Nephron (organoid): ENCODE measurements around the gene ANXA5.

ENCODE experiments used
- H3K27ac Mint-ChIP-seq, 3 experiments: 2 replicates each; pipeline ENCODE4 v1.8.0; 2020; ENCODE audit warnings: mixed read lengths in 3 of 3, mild to moderate bottlenecking in 2 of 3, moderate library complexity in 1 of 3
- H3K27me3 Mint-ChIP-seq: 2 replicates; pipeline ENCODE4 v1.8.0; 2021; ENCODE audit warnings: low read depth, mild to moderate bottlenecking, moderate library complexity, mixed read lengths
- H3K36me3 Mint-ChIP-seq: 2 replicates; pipeline ENCODE4 v1.8.0; 2020; ENCODE audit warnings: low read depth, mixed read lengths
- H3K4me1 Mint-ChIP-seq: 2 replicates; pipeline ENCODE4 v1.8.0; 2020; ENCODE audit warnings: mixed read lengths
- H3K4me3 Mint-ChIP-seq, 3 experiments: 2 replicates each; pipeline ENCODE4 v1.8.0; 2020; ENCODE audit warnings: mild to moderate bottlenecking in 3 of 3, mixed read lengths in 3 of 3, moderate library complexity in 2 of 3
- H3K9me3 Mint-ChIP-seq: 2 replicates; pipeline ENCODE4 v1.8.0; 2020; ENCODE audit warnings: mixed read lengths
- TF ChIP-seq, protein P1 (sequence below), 3 experiments: fragments of 200-600 bp; sonication (generic); IDR thresholded peaks; one replicate each; pipeline ENCODE4 v1.5.0; 2021; ENCODE audit warnings: antibody characterized with exemption in 3 of 3; ENCODE audit not compliant: unreplicated experiment in 3 of 3

The ANXA5 gene

DNA sequence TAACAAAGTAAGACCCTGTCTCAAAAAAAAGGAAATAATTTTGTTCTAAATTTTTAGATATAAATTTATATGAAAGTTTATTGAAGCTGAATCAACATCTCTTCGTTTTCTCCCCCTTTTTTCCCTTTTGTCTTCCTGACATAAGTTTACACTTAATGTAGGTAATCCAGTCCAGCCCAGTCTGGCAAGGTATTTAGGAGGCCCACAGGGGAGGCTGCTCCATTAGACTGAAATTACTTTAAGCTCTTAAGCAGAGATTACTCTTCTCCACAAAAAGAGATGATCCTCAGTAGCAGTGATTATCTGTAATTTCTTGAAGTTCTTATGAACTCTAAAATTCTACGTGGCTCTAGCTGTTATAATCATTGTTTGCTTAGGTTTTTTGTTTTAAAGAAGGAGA, 46.0 kb downstream of the ANXA5 start:
- Mint-ChIP-seq H3K27ac (no peak overlapping the region), H3K27me3 (no peaks in the 10 kb centered on the region), H3K4me3 (no peak overlapping the region), H3K4me1 (no peaks in the 10 kb centered on the region), H3K36me3 (no peaks in the 10 kb centered on the region), H3K9me3 (no peaks in the 10 kb centered on the region)
- TF ChIP-seq, protein P1, sequence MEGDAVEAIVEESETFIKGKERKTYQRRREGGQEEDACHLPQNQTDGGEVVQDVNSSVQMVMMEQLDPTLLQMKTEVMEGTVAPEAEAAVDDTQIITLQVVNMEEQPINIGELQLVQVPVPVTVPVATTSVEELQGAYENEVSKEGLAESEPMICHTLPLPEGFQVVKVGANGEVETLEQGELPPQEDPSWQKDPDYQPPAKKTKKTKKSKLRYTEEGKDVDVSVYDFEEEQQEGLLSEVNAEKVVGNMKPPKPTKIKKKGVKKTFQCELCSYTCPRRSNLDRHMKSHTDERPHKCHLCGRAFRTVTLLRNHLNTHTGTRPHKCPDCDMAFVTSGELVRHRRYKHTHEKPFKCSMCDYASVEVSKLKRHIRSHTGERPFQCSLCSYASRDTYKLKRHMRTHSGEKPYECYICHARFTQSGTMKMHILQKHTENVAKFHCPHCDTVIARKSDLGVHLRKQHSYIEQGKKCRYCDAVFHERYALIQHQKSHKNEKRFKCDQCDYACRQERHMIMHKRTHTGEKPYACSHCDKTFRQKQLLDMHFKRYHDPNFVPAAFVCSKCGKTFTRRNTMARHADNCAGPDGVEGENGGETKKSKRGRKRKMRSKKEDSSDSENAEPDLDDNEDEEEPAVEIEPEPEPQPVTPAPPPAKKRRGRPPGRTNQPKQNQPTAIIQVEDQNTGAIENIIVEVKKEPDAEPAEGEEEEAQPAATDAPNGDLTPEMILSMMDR (IDR thresholded peaks at IDR 0.05; ENCODE audit: unreplicated experiment in 3 of 3) = no peak

DNA sequence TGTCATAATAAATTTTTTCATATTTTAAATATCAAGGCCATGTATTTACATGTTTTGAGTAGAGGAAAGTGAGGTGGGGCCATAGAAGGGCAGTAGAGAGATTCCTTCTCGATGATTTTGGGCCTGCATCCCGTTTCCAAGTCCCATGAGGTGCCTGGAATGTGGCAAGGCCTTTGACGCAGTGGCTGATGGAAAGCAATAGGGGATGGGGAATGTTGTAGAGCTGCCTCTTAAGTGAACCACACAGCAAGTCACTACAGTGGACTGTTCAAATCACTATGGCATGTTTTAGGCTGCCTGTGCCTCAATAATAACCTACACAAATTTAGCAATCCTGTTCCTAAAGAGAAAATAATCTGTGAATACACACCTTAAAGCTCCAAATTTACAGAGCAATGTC, 48.3 kb downstream of the ANXA5 start:
- Mint-ChIP-seq H3K27ac (no peak overlapping the region), H3K4me3 (no peak overlapping the region), H3K36me3 (no peaks in the 10 kb centered on the region), H3K27me3 (no peaks in the 10 kb centered on the region), H3K9me3 (no peaks in the 10 kb centered on the region), H3K4me1 (no peaks in the 10 kb centered on the region)
- TF ChIP-seq, protein P1 (IDR thresholded peaks at IDR 0.05; ENCODE audit: unreplicated experiment in 3 of 3) = no peak

DNA sequence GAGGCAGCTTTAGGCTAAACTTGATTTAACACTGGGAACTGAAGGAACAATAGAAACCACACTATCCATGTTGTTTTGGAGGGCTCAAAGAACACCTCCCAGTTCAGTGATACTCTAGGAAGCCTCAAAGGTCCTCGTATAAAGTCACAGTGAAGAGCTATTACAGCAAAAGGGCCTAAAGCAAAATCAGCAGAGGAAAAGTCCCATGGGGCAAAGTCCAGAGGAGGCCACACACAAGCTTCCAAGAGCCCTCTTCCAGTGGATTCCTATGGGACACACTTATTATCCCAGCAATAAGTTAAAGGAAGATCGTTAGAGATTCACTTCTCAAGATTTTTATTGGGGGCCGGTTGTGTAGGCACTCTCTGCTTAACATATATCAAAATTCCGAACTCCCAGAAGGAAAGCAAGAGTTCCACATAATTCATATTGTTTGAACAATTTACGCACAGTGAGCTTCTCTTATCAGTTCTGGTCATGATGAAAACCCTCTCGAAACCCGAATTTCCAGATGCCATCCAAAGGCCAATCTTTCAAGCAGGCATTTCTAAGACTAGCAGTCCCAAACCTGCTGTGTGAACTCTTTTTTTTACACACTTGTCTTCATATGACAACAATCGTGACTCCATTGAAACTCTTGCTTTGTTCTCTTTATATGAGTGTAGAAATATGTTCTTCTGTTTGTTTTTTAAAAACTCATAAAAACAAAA, 53.7 kb downstream of the ANXA5 start:
- Mint-ChIP-seq H3K27ac (no peak overlapping the region), H3K9me3 (no peaks in the 10 kb centered on the region), H3K4me3 (no peak overlapping the region), H3K36me3 (no peaks in the 10 kb centered on the region), H3K27me3 (no peaks in the 10 kb centered on the region), H3K4me1 (no peaks in the 10 kb centered on the region)
- TF ChIP-seq, protein P1 (IDR thresholded peaks at IDR 0.05; ENCODE audit: unreplicated experiment in 3 of 3) = no peak

DNA sequence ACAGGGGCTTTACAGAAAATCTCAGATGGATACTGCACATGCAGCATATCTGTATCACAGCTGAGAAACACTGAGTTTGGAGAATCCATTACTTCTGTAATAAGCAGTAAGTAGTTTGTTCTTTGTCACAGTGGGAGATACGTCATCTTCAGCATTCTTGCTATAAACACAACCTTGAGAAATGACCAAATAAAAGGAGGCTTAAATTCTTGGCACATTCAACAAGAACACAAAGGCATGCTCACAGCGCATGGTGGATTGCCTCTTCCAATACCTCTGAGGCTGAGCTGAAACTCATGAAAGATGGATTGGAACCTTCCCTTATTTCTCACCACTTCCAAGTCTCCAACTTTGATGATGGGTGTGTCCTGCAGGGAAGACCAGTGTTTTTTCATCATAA, 54.5 kb downstream of the ANXA5 start:
- no peaks in the 10 kb centered on the region for H3K36me3 Mint-ChIP-seq
- no peak overlapping the region for H3K27ac Mint-ChIP-seq
- no peak overlapping the region for H3K4me3 Mint-ChIP-seq
- no peaks in the 10 kb centered on the region for H3K27me3 Mint-ChIP-seq
- no peaks in the 10 kb centered on the region for H3K4me1 Mint-ChIP-seq
- TF ChIP-seq, protein P1 (IDR thresholded peaks at IDR 0.05; ENCODE audit: unreplicated experiment in 3 of 3) = no peak
- no peaks in the 10 kb centered on the region for H3K9me3 Mint-ChIP-seq

DNA sequence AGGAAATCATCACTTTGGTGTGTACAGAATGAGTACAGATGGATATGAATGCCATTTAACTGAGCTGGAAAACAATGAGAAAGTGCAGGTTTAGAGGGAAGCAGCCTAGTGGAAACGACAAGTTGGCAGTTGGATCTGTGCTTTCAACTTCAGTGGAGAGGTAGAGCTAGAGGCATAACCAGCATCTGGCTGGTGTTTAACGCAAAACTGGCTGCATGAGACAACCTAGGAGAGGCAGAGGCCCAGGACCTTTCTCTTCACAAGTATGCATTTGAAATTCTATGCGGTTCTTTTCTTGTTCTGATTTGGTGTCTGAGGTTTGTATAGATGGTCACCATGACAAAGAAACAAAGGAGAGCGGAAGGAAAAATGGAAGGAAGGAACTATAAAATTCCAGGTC, 63.1 kb downstream of the ANXA5 start:
- Mint-ChIP-seq H3K4me3 (no peak overlapping the region), H3K36me3 (no peaks in the 10 kb centered on the region), H3K27me3 (no peaks in the 10 kb centered on the region), H3K27ac (no peak overlapping the region), H3K4me1 (no peaks in the 10 kb centered on the region), H3K9me3 (no peaks in the 10 kb centered on the region)
- TF ChIP-seq, protein P1 (IDR thresholded peaks at IDR 0.05; ENCODE audit: unreplicated experiment in 3 of 3) = no peak

DNA sequence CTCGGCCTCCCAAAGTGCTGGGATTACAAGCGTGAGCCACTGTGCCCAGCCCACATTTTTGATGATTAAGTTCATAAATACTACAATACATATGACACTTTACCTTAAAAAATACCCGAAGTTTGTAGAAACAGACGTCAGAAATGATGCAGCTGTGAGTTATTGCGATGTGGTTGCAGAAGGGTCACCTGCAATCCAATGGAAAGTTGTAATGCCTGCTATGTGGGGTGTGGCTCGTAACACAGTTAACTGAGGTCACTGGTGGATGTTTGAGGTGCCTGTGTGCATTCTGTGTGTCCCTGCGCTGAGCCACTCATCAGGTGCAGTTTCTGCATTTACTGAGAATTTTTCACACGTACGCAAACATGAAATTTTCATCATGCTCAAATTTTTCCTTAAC, 64.1 kb downstream of the ANXA5 start:
- no peaks in the 10 kb centered on the region for H3K27me3 Mint-ChIP-seq
- H3K27ac Mint-ChIP-seq = no peak overlapping the region
- H3K36me3 Mint-ChIP-seq = no peaks in the 10 kb centered on the region
- no peaks in the 10 kb centered on the region for H3K9me3 Mint-ChIP-seq
- TF ChIP-seq, protein P1 (IDR thresholded peaks at IDR 0.05; ENCODE audit: unreplicated experiment in 3 of 3) = no peak
- H3K4me1 Mint-ChIP-seq = no peaks in the 10 kb centered on the region
- H3K4me3 Mint-ChIP-seq = no peak overlapping the region
